CD4-positive, alpha-beta memory T cell (primary cell): Measurements from ENCODE around the gene CDH15. TPM values are rescaled to one million over a fixed set of nuclear protein-coding genes. Genes with fewer than 3 reads are reported as not detected.
A peak's percentile ranks its signal among the peaks of the same experiment; 100 is the strongest.
"Not testable (repeated sequence)": the region's sequence is repeated elsewhere in the genome, so short reads cannot be mapped to it uniquely, and the experiment has no call there.

Experiments
- CTCF ChIA-PET: fragments of 350-600 bp; sonication (Branson Sonifier 250); formaldehyde crosslinking; loops from one replicate; lab custom pipeline; 2021; ENCODE audit warnings: inconsistent platforms; ENCODE audit not compliant: partially characterized antibody; lab: Charles Lee
- POLR2A ChIA-PET: fragments of 350-600 bp; sonication (Branson Sonifier 250); formaldehyde crosslinking; loops from one replicate; lab custom pipeline; 2021; ENCODE audit not compliant: partially characterized antibody; lab: Charles Lee
- DNase-seq, 5 donors: peaks; one replicate each; pipeline versions ENCODE4 v3.0.0 to v3.0.0-alpha.2; 2020 to 2022; ENCODE audit warnings: mixed read lengths in 1 of 5
- H3K27ac ChIP-seq: one replicate; pipeline ENCODE4 v1.7.0; 2013; ENCODE audit warnings: low read depth, low read length
- H3K27me3 ChIP-seq: 2 replicates; pipeline ENCODE4 v1.7.0; 2013; ENCODE audit warnings: mild to moderate bottlenecking, low read length, moderate library complexity; ENCODE audit not compliant: insufficient read depth
- H3K36me3 ChIP-seq: 2 replicates; pipeline ENCODE4 v1.7.0; 2013; ENCODE audit warnings: mild to moderate bottlenecking, low read length, moderate library complexity; ENCODE audit not compliant: insufficient read depth
- H3K4me1 ChIP-seq: 2 replicates; pipeline ENCODE4 v1.7.0; 2013; ENCODE audit warnings: mild to moderate bottlenecking, low read length, moderate library complexity; ENCODE audit not compliant: insufficient read depth
- H3K4me3 ChIP-seq, 2 donors: one replicate each; pipeline ENCODE4 v1.7.0; 2013; ENCODE audit warnings: low read length in 2 of 2, mild to moderate bottlenecking in 1 of 2
- H3K9me3 ChIP-seq, 2 donors: one replicate each; pipeline ENCODE4 v1.7.0; 2013; ENCODE audit warnings: low read length in 2 of 2, control low read depth in 1 of 2; ENCODE audit not compliant: control insufficient read depth in 1 of 2
- H3K27ac Mint-ChIP-seq, 7 donors: one replicate each; pipeline ENCODE4 v1.8.0; 2020 to 2021; ENCODE audit warnings: mixed read lengths in 7 of 7, mild to moderate bottlenecking in 6 of 7, inconsistent platforms in 3 of 7, moderate library complexity in 3 of 7
- H3K27me3 Mint-ChIP-seq, 2 donors: one replicate each; pipeline ENCODE4 v1.8.0; 2020 to 2021; ENCODE audit warnings: mixed read lengths in 2 of 2
- H3K36me3 Mint-ChIP-seq, 2 donors: one replicate each; pipeline ENCODE4 v1.8.0; 2020 to 2021; ENCODE audit warnings: mixed read lengths in 2 of 2, inconsistent platforms in 1 of 2, mild to moderate bottlenecking in 1 of 2
- H3K4me1 Mint-ChIP-seq, 4 donors: one replicate each; pipeline ENCODE4 v1.8.0; 2020 to 2021; ENCODE audit warnings: mixed read lengths in 4 of 4, mild to moderate bottlenecking in 1 of 4
- H3K4me3 Mint-ChIP-seq, 8 donors: one replicate each; pipeline ENCODE4 v1.8.0; 2020 to 2021; ENCODE audit warnings: mixed read lengths in 8 of 8, mild to moderate bottlenecking in 7 of 8, moderate library complexity in 6 of 8, inconsistent platforms in 3 of 8
- H3K9me3 Mint-ChIP-seq, 8 donors: one replicate each; pipeline ENCODE4 v1.8.0; 2020 to 2021; ENCODE audit warnings: mixed read lengths in 8 of 8, mild to moderate bottlenecking in 5 of 8, inconsistent platforms in 3 of 8, moderate library complexity in 1 of 8
- intact Hi-C: fragments of 100-400 bp; cut with micrococcal nuclease; formaldehyde crosslinking; loops from one replicate; pipeline ENCODE4 v1.15.1; 2023
- polyA plus RNA-seq, 2 donors: library from polyadenylated mRNA; unstranded; fragments of 300-500 nt; fragmentation: Illumina TruSeq; gene quantifications; one replicate each; pipeline ENCODE4 v1.2.3, GENCODE V29; 2021
- total RNA-seq, 2 experiments: library from RNA; stranded (reverse); gene quantifications; one replicate each; pipeline ENCODE4 v1.2.3, GENCODE V29; 2021

Gene CDH15
- total and polyA plus RNA-seq, 4 experiments from 2014 or later, result not detected

DNA sequence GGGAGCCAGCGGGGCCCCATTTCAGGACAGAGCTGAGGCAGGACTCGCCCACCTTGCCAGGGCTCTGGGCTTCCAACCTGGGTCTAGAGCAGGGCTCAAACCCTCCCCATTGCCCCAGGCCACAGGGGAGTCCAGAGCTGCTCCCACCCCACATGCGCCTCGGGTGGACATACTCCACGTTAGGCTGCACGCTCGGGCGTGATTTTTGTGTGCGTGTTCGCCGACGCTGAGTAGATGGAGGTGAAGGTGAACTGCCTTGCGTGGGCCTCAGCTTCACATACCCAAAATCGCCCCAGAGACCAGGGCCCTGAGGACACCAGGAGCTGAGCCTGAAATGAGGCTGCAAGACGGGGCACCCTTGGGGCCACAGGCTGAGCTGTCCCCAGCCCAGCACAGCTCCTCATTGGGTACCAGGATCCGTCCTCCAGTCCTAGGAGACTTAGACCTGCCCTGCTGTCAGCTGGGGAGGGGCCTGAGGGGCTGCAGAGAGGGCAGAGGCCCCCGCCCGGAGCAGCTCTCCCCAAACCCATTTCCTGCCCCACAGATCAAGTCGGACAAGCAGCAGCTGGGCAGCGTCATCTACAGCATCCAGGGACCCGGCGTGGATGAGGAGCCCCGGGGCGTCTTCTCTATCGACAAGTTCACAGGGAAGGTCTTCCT lies 8.2 kb downstream of the CDH15 start:
- no peak overlapping the region for H3K4me3 Mint-ChIP-seq
- ChIA-PET CTCF (no interaction called here), POLR2A (no interaction called here)
- Histone ChIP-seq H3K27me3 (no peaks in the 10 kb centered on the region), H3K36me3 (no peaks in the 10 kb centered on the region), H3K4me3 (no peak overlapping the region), H3K4me1 (peaks cover 6% of the 10 kb centered on the region), H3K27ac (no peak overlapping the region), H3K9me3 (no peaks in the 10 kb centered on the region)
- H3K27me3 Mint-ChIP-seq, result no peaks in the 10 kb centered on the region
- peak overlapping the region in 1 of 7 donors; percentile 32 for H3K27ac Mint-ChIP-seq
- intact Hi-C loops, result no loop called here
- H3K4me1 Mint-ChIP-seq, result peaks cover 0 to 13% (median 3%) of the 10 kb centered on the region in 4 donors
- H3K9me3 Mint-ChIP-seq, result peaks cover 0 to 2% (median 0%) of the 10 kb centered on the region in 8 donors
- no peaks in the 10 kb centered on the region for H3K36me3 Mint-ChIP-seq
- DNase-seq, result peak in 1 of 5 donors; percentile 7

DNA sequence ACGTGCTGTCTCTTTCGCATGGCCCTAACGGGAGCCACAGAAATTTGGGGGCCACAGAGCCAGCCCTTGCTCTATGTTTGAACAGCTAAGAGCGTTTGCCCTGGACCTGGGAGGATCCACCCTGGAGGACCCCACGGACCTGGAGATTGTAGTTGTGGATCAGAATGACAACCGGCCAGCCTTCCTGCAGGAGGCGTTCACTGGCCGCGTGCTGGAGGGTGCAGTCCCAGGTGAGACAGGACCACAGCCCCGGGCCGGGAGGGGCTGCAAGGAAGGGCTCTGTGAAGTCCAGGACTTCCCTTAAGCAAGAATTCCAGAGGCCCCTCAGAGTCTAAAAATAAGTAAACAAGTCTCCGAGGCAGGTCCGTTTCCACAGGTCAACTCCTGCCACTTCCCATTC lies 11.9 kb downstream of the CDH15 start:
- H3K9me3 ChIP-seq, result no peaks in the 10 kb centered on the region
- CTCF ChIA-PET, result no interaction called here
- H3K4me1 ChIP-seq, result peaks cover 6% of the 10 kb centered on the region
- no peak overlapping the region for H3K27ac ChIP-seq
- peaks cover 0 to 7% (median 0%) of the 10 kb centered on the region in 8 donors for H3K9me3 Mint-ChIP-seq
- H3K4me1 Mint-ChIP-seq, result peaks cover 3 to 13% (median 5%) of the 10 kb centered on the region in 4 donors
- peak overlapping the region in 1 of 7 donors; percentile 77 for H3K27ac Mint-ChIP-seq
- POLR2A ChIA-PET, result no interaction called here
- H3K4me3 ChIP-seq, result no peak overlapping the region
- H3K36me3 ChIP-seq, result no peaks in the 10 kb centered on the region
- intact Hi-C loops, result no loop called here
- H3K36me3 Mint-ChIP-seq, result no peaks in the 10 kb centered on the region
- H3K27me3 ChIP-seq, result no peaks in the 10 kb centered on the region
- no peak overlapping the region for H3K4me3 Mint-ChIP-seq
- H3K27me3 Mint-ChIP-seq, result peaks cover 0 to 1% of the 10 kb centered on the region in 2 donors
- DNase-seq, result no peak

DNA sequence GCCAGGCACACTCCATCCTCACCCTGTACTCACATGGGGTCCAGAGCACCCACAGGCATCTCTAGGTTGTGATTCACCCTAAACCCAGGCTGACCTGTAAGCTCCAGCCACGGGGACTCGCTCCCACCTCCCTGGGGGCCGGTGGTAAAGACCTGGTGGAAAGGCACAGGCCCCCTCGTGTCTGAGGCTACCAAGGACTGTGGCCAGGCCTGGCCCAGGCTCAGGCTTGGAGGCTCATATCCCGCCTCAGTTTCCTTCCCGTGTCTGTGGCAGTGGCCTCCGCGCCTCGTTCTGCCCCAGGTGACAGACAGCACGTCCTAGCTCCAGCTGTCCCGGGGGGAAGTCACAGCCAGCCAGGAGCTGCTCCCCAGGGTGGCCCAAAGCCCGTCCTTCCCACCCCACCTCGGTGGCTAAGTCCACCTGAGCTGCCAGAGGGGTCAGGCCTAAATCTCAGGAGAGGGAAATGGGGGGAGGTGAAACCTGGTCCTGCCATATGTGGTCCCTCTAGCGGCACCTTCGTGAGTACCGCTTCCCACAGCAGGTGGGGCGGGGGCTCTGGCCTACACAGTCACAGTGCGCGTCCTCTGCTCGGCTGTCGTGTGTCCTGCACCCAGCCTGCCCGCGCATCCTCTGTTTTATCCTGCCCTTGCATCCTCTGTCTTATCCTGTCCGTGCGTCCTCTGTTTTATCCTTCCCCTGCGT lies 12.6 kb downstream of the CDH15 start:
- ChIA-PET CTCF (no interaction called here), POLR2A (no interaction called here)
- H3K27me3 ChIP-seq, result no peaks in the 10 kb centered on the region
- peak in 1 of 5 donors; percentile 34 for DNase-seq
- Mint-ChIP-seq H3K27ac (peak overlapping the region in 4 of 7 donors; percentile 10 to 90 (median 83)), H3K9me3 (peaks cover 0 to 10% (median 0%) of the 10 kb centered on the region in 8 donors), H3K27me3 (peaks cover 0 to 1% of the 10 kb centered on the region in 2 donors), H3K4me3 (peak overlapping the region in 2 of 8 donors; percentile 18 to 52), H3K4me1 (peaks cover 3 to 13% (median 8%) of the 10 kb centered on the region in 4 donors), H3K36me3 (no peaks in the 10 kb centered on the region)
- peaks cover 6% of the 10 kb centered on the region for H3K4me1 ChIP-seq
- H3K4me3 ChIP-seq, result no peak overlapping the region
- H3K9me3 ChIP-seq, result no peaks in the 10 kb centered on the region
- intact Hi-C loops, result no loop called here
- H3K27ac ChIP-seq, result no peak overlapping the region
- no peaks in the 10 kb centered on the region for H3K36me3 ChIP-seq

DNA sequence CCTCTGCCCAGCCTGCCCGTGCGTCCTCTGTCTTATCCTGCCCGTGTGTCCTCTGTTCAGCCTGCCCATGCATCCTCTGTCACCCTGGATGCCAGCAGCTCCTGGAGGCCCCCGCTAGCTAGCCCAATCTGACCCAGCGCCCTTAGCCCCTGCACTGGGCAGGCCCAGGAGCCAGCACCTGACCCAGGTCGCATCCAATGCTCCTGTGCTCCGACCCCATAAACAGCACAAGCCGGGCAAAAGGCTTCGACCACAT lies 13.1 kb downstream of the CDH15 start:
- H3K4me1 Mint-ChIP-seq, result peaks cover 3 to 17% (median 8%) of the 10 kb centered on the region in 4 donors
- Histone ChIP-seq H3K9me3 (no peaks in the 10 kb centered on the region), H3K27ac (no peak overlapping the region), H3K27me3 (no peaks in the 10 kb centered on the region), H3K4me1 (peaks cover 6% of the 10 kb centered on the region), H3K36me3 (no peaks in the 10 kb centered on the region), H3K4me3 (no peak overlapping the region)
- H3K9me3 Mint-ChIP-seq, result peaks cover 0 to 10% (median 0%) of the 10 kb centered on the region in 8 donors
- DNase-seq, result peak in 1 of 5 donors; percentile 28
- intact Hi-C loops, result no loop called here
- peak overlapping the region in 4 of 7 donors; percentile 10 to 90 (median 83) for H3K27ac Mint-ChIP-seq
- H3K36me3 Mint-ChIP-seq, result no peaks in the 10 kb centered on the region
- POLR2A ChIA-PET, result no interaction called here
- CTCF ChIA-PET, result no interaction called here
- H3K27me3 Mint-ChIP-seq, result peaks cover 0 to 1% of the 10 kb centered on the region in 2 donors
- H3K4me3 Mint-ChIP-seq, result peak overlapping the region in 2 of 8 donors; percentile 18 to 52

DNA sequence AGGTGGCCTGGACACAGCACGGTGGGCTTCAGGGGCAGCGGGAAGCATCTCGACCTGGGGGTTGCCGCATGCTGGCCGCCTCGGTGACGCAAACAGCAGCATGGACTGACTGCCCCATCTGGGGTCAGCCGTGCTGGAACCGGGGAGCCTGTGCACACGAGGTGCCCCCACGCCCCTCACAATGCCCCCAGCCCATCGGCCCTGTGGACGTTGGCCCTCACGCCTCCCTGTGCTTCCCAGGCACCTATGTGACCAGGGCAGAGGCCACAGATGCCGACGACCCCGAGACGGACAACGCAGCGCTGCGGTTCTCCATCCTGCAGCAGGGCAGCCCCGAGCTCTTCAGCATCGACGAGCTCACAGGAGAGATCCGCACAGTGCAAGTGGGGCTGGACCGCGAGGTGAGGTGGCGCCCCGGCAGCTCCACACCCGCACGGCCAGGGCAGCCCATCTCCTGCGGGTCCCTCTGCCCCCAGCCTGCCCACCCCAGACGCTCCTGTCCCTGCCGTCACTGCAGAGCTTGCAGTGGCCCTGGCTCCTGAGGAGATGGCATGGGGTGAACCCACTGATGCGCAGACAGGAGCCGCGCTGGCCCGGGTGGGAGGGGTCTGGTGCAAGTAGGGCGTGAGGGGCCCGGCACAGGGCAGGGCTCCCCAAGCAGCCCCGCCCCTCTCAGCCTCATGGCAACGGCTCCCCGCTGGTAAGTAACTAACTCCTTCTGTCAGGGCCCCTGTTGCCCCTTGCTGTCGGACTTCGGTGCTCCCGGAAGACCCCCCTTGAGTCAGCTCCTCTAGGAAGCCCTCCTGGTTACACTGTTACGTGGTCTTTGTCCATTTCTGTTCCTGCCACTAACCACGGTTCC lies 13.6 kb downstream of the CDH15 start:
- H3K9me3 Mint-ChIP-seq, result peaks cover 0 to 10% (median 0%) of the 10 kb centered on the region in 8 donors
- Histone ChIP-seq H3K9me3 (no peaks in the 10 kb centered on the region), H3K36me3 (no peaks in the 10 kb centered on the region), H3K27me3 (no peaks in the 10 kb centered on the region), H3K27ac (no peak overlapping the region), H3K4me1 (peaks cover 6% of the 10 kb centered on the region), H3K4me3 (no peak overlapping the region)
- H3K27ac Mint-ChIP-seq, result peak overlapping the region in 4 of 7 donors; percentile 6 to 90 (median 67)
- intact Hi-C loops, result no loop called here
- ChIA-PET CTCF (no interaction called here), POLR2A (interaction anchor here (0.7 kb wide), 1 partner anchor 688 kb away, joined by 3 read pairs; the partner anchor contains the start of gene TCF25)
- peaks cover 0 to 1% of the 10 kb centered on the region in 2 donors for H3K27me3 Mint-ChIP-seq
- H3K4me1 Mint-ChIP-seq, result peaks cover 3 to 19% (median 8%) of the 10 kb centered on the region in 4 donors
- peak overlapping the region in 1 of 8 donors; percentile 28 for H3K4me3 Mint-ChIP-seq
- no peaks in the 10 kb centered on the region for H3K36me3 Mint-ChIP-seq
- peak; percentile 34 to 74 (median 61) for DNase-seq

DNA sequence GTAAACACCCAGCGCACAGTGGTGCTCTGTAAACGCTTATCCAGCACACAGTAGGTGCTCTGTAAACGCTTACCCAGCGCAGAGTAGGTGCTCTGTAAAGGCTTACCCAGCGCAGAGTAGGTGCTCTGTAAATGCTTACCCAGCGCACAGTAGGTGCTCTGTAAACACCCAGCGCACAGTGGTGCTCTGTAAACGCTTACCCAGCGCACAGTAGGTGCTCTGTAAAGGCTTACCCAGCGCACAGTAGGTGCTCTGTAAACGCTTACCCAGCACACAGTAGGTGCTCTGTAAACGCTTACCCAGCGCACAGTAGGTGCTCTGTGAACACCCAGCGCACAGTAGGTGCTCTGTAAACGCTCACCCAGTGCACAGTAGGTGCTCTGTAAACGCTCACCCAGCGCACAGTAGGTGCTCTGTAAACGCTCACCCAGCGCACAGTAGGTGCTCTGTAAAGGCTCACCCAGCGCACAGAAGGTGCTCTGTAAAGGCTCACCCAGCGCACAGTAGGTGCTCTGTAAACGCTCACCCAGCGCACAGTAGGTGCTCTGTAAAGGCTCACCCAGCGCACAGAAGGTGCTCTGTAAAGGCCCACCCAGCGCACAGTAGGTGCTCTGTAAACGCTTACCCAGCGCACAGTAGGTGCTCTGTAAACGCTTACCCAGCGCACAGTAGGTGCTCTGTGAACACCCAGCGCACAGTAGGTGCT lies 14.5 kb downstream of the CDH15 start:
- CTCF ChIA-PET, result not testable (repeated sequence)

More for the DNA sequence above, 14.5 kb downstream of the CDH15 start:
- DNase-seq, H3K27ac ChIP-seq, H3K4me3 ChIP-seq, intact Hi-C loops, H3K36me3 Mint-ChIP-seq, H3K9me3 ChIP-seq, H3K4me1 ChIP-seq, H3K4me3 Mint-ChIP-seq, H3K9me3 Mint-ChIP-seq, H3K36me3 ChIP-seq, H3K27me3 ChIP-seq, H3K27me3 Mint-ChIP-seq, POLR2A ChIA-PET: not testable (repeated sequence)
- Mint-ChIP-seq H3K4me1 (peaks cover 3 to 21% (median 10%) of the 10 kb centered on the region in 4 donors), H3K27ac (peak overlapping the region in 4 of 7 donors; percentile 6 to 97 (median 55))
